ENCODE results near the gene DTX1.
"Not testable (repeated sequence)": the region's sequence is repeated elsewhere in the genome, so short reads cannot be mapped to it uniquely, and the experiment has no call there.

DTX1 gene

DNA sequence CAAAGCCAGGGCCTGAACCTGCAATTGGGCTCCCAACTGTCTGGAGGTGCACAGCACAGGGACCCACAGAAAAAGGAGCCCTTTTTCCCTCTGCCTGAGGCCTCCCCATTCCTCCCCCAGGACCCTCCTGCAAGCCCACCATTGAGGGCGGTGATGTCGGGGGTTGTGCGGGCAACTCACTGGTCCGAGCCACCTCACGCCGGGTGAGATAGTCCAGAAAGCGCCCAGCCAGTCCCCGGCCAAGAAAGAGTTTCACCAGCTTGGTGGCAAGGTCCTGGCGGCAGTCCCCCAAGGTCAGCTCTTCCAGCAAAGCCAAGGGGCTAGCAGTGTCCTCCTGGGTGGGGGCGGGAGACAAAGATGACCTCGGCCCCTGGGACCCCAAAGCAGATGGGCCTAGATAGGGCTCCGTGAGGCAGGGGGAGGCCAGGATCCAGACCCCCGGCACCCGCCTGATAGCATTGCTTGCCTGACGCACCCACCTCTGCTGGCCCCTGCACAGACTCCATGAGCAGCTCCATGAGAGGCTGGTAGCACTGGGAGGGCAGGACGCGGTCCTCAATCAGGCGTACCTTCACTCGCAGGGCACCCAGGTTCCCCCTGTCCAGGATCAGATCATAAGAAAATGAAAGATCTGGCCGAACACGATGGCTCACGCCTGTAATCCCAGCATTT is 59.1 kb downstream of the DTX1 start:
- no peak for DNase-seq (ENCODE audit: low spot score)
- in situ Hi-C loops (cut with MboI; ENCODE audit: low sequenced_read_pairs, unreplicated experiment), result no loop called here
- TF ChIP-seq CTCF (IDR thresholded peaks at IDR 0.05; ENCODE audit: borderline replicate concordance, control extremely low read depth, extremely low read depth, insufficient read depth, missing control alignments), result no peak

DNA sequence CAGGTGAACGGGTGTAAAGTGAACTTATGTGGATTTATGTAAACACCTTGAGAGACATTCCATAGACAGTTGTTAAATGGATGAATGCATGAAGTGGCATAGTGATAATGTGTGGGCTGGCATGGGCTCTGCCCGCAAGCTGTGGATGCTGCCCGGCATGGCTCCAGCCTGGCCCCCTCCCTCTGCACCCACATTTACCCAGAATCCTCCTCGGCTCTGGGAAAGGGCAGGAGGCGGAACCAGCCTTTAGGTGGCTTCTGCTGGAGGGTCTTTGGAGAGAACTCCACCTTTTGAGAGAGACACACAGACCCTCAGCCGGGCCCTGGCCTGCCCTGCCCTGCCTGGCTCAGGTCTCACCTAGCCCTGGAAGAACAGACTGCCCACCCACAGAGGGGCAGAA is 60.3 kb downstream of the DTX1 start:
- in situ Hi-C loops (cut with MboI; ENCODE audit: low sequenced_read_pairs, unreplicated experiment), result no loop called here
- no peak for TF ChIP-seq CTCF (IDR thresholded peaks at IDR 0.05; ENCODE audit: borderline replicate concordance, control extremely low read depth, extremely low read depth, insufficient read depth, missing control alignments)
- no peak for DNase-seq (ENCODE audit: low spot score)

DNA sequence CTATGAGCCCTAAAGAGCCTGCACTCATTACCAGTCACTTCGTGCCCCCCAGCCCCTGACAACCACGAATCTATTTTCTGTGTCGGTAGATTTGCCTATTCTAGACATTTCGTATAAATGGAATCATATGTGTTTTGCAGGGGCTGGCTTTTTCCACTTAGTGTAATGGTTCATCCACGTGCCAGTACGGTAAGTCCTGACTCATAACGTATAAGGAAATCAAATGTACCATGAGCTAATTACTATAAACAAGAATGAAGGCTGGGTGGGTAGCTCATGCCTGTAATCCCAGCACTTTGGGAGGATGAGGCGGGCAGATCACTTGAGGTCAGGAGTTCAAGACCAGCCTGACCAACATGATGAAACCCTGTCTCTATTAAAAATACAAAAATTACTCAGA is 61.2 kb downstream of the DTX1 start:
- in situ Hi-C loops (cut with MboI; ENCODE audit: low sequenced_read_pairs, unreplicated experiment); DNase-seq (ENCODE audit: low spot score): not testable (repeated sequence)

- in situ Hi-C loops (cut with MboI; ENCODE audit: low sequenced_read_pairs, unreplicated experiment), result no loop called here
- TF ChIP-seq CTCF (IDR thresholded peaks at IDR 0.05; ENCODE audit: borderline replicate concordance, control extremely low read depth, extremely low read depth, insufficient read depth, missing control alignments), result no peak
- no peak for DNase-seq (ENCODE audit: low spot score)
Observed at GRCh38 chr12:113118142-113118541, 61.6 kb downstream of the DTX1 start.

GRCh38 chr12:113119980-113120669 is 63.6 kb downstream of the DTX1 start:
- in situ Hi-C loops (cut with MboI; ENCODE audit: low sequenced_read_pairs, unreplicated experiment), result no loop called here
- TF ChIP-seq CTCF (IDR thresholded peaks at IDR 0.05; ENCODE audit: borderline replicate concordance, control extremely low read depth, extremely low read depth, insufficient read depth, missing control alignments), result no peak
- no peak for DNase-seq (ENCODE audit: low spot score)

DNA sequence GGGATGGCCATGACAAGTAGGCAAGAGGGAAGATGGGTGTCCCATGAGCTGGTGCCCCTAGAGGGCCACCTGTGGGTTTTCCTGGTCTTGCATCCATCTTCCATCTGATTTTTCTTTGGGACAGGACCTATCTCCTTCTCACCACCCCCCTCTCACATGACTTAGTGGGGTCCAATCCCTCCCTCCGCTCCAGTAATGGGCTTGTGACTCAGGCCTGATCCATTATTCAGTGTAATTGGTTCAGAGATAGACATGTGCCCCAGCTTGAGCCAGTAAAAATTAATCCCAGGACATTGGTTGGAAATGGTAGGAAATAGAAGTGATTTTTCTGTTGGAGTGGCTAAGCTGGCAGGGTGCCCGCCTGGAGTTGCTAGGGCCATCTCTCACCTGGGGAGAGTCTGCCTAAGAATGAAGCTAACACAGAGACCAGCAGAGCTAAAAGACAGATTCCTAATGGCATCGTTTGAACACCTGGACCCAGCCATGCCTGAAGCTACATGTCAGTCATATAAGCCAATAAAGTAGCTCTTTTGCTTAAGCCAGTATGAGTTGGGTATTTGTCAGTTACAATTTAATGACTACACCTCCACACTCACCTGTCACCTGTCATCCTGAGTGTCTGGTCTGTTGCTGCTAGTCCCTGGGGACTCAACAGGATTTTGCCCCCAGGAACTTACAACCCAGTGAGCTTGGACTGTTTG is 64.3 kb downstream of the DTX1 start:
- no peak for DNase-seq (ENCODE audit: low spot score)
- in situ Hi-C loops (cut with MboI; ENCODE audit: low sequenced_read_pairs, unreplicated experiment), result no loop called here
- TF ChIP-seq CTCF (IDR thresholded peaks at IDR 0.05; ENCODE audit: borderline replicate concordance, control extremely low read depth, extremely low read depth, insufficient read depth, missing control alignments), result no peak

DNA sequence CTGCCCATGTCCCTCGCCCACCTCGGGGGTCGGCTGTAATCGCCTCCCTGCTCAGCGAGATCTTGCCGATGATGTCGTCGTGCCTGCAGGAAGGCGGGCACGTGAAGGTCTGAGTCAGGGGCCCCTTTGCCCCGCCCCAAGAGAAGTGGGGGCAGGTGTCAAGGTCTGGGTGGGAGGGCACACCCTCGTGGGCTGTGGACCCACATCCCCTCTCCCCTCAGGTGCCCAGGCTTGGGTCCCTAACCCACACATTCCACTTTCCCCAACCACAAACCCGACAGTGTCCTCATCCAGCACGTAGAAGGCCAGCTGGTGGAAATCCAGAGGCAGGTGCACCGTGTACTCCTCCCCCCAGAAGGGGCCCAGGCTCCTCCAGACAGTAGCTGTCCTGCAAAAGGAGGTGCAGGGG is 71.3 kb downstream of the DTX1 start:
- TF ChIP-seq CTCF (IDR thresholded peaks at IDR 0.05; ENCODE audit: borderline replicate concordance, control extremely low read depth, extremely low read depth, insufficient read depth, missing control alignments), result no peak
- in situ Hi-C loops (cut with MboI; ENCODE audit: low sequenced_read_pairs, unreplicated experiment), result no loop called here
- DNase-seq (ENCODE audit: low spot score), result no peak

All from GM13976 (cell line).